NOMO-1 treated with DMSO at 0.1 percent for 48 hours (cell line): Measurements from ENCODE around the gene PDE9A.
"Not testable (repeated sequence)": the region's sequence is repeated elsewhere in the genome, so short reads cannot be mapped to it uniquely, and the experiment has no call there.

ENCODE experiments used
- DNase-seq: peaks from one replicate; lab custom pipeline; 2025; ENCODE audit not compliant: unreplicated experiment; lab: John Stamatoyannopoulos, UW

PDE9A gene

GRCh38 chr21:42785666-42786427, 132.4 kb downstream of the PDE9A start:
- DNase-seq, result no peak

GRCh38 chr21:42786884-42787283, 133.5 kb downstream of the PDE9A start:
- no peak for DNase-seq

DNA sequence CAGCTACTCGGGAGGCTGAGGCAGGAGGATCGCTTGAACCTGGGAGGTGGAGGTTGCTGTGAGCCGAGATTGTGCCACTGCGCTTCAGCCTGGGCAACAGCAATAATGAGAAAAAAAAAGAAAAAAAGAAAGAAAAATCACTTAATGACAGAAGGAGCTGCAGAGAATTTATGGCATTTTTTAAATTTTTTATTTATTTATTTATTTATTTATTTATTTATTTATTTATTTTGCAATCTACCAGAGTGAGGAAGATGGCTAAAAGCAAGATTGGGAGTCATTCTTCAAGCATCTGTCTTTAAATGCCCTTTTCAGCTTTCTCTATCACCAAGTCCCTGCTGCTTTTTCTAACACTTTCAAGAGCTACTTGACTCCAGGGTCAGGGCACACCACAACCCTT, 134.2 kb downstream of the PDE9A start:
- DNase-seq, result no peak

DNA sequence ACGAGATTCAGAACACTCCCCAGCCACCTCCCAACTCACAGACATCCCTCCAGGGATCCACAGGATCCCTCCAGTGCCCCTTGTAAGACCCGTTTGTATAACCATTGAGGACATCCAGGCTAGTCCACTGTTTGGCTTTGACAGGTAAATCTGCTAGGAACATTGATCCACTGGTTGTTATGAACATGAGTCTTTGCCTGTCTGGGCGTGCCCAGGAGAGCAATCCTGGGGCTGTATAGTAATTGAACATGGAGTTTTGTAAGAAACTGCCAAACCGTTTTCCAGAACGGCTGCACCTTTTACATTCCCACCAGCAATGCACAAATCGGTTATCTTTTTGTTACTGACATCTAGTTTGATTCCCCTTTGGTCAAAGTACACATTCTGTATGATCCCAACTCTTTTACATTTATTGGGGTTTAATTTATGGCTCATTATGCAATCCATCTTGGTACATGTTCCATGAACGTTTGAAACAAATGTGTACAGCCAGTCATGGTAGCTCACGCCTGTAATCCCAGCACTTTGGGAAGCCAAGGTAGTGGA, 137.2 kb downstream of the PDE9A start:
- no peak for DNase-seq

- DNase-seq, result no peak
Observed at GRCh38 chr21:42793774-42794173, 140.4 kb downstream of the PDE9A start.

DNA sequence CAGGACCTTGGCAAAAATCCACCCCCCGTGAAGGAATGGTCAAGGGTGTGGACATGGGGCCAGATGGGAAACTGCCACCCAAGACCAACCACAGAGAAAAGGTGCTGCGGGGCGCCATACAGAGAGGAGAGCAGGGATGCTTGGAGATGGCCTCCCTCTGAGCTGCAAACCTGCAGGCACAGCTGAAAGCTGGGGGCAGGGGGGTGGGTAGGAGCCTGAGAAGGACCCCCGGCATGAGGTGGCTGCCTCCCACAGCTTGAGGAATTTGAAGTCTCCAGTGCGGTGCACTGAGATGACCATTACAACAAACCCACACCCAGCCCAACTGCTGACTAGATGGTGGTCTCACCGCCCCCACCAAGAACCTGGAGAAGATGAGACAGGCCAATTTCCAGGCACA, 141.1 kb downstream of the PDE9A start:
- no peak for DNase-seq

GRCh38 chr21:42796327-42797062, 143.1 kb downstream of the PDE9A start:
- DNase-seq, result no peak

- no peak for DNase-seq
Observed at GRCh38 chr21:42797522-42797921, 144.1 kb downstream of the PDE9A start.

DNA sequence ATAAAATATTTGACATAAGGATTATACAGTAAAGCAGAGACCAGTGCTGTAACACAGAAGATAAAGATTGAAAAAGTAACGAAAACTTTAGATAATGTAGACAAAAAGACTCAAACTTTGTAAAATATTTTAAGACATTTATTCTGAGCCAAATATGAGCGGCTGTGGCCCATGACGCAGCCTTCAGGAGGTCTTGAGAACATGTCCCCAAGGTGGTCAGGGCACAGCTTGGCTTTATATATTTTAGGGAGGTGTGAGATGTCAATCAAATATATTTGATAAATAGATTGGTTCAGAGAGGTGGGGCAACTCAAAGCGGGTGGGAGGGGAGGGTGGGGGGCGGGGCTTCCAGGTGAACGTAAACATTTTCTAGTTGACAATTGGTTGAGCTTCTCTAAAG, 144.7 kb downstream of the PDE9A start:
- no peak for DNase-seq

- DNase-seq, result no peak
Observed at GRCh38 chr21:42799516-42799915, 146.1 kb downstream of the PDE9A start.

- DNase-seq, result no peak
Observed at GRCh38 chr21:42799948-42800347, 146.5 kb downstream of the PDE9A start.

- not testable (repeated sequence) for DNase-seq
Observed at GRCh38 chr21:42801616-42802015, 148.2 kb downstream of the PDE9A start.

GRCh38 chr21:42806509-42807140, 153.2 kb downstream of the PDE9A start:
- peak; percentile 14 for DNase-seq

- DNase-seq, result not testable (repeated sequence)
Observed at GRCh38 chr21:42807293-42807895, 154.0 kb downstream of the PDE9A start.

DNA sequence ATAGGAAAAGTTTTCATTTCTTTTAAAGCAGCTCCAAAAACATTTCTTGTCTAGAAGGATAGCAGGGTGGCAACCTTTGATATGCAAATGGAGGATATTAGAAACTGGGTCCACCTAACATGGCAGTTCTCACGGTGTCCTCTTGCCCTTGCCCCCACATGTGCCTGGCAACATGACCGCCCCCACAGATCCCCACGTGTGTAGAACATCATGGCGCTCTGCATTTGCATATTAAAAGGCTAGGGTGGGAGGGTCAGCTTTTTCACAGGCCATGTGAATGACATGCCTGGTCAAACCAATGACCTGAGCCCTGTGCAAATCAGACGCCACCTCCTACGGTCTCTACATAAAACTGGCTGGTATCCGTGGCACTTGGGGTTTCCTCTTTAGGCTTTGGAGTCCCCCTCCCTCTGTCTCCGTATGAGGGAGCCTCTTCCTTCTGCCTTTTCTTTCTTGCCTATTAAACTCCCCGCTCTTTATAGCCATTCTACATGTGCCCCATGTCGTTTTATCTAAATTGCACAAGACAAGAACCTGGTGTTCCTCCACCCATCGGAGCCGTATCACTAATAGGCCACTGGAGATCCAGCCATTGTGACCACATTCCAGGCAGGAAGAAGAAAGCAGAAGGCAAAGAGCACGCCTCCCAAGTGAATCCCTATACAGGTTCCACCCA, 154.7 kb downstream of the PDE9A start:
- DNase-seq, result no peak

DNA sequence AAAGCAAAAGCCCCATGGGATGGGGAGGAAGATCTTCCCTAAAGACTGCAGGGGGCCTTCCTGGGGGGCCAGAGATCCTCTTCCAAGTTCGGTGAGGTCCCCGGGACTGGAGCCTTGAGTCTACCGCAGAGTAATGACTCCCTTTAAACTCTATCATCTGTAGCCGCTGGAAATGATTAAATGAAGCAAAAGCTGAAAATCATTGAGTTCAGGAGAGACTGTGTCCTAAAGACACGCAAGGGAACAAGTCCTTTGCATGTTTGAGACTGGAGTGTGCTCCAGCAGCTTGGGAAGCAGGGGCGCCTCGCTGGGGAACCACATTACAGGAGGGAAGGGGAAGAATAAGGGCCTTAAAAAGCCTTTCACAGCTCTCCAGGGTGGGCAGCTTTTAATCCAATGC, 155.8 kb downstream of the PDE9A start:
- no peak for DNase-seq

- no peak for DNase-seq
Observed at GRCh38 chr21:42809577-42810475, 156.4 kb downstream of the PDE9A start.

- no peak for DNase-seq
Observed at GRCh38 chr21:42811960-42812359, 158.5 kb downstream of the PDE9A start.

- DNase-seq, result not testable (repeated sequence)
Observed at GRCh38 chr21:42812528-42813241, 159.3 kb downstream of the PDE9A start.
